Astrocyte (in vitro differentiated cells and primary cell): Measurements from ENCODE around the gene CSNK1G3. TPM values are rescaled to one million over a fixed set of nuclear protein-coding genes. Genes with fewer than 3 reads are reported as not detected.

Experiments used
- DNase-seq: peaks from one replicate; pipeline ENCODE4 v3.0.0-alpha.2; 2010; ENCODE audit warnings: low read depth
- FAIRE-seq: peaks from 2 replicates; lab custom pipeline; 2011; peaks lifted over from hg19 to GRCh38; lab: Jason Lieb, UNC
- H2AFZ ChIP-seq: 2 replicates; pipeline ENCODE4 v1.6.0; 2012; ENCODE audit warnings: low read depth, low read length, inconsistent platforms
- H3K27ac ChIP-seq: 2 replicates; pipeline ENCODE4 v1.5.1; 2011; ENCODE audit warnings: low read depth, low read length, inconsistent platforms
- H3K27me3 ChIP-seq: 2 replicates; pipeline ENCODE4 v1.6.0; 2011; ENCODE audit warnings: low read length, inconsistent platforms; ENCODE audit not compliant: insufficient read depth
- H3K36me3 ChIP-seq: 2 replicates; pipeline ENCODE4 v1.5.1; 2011; ENCODE audit warnings: low read length, inconsistent platforms; ENCODE audit not compliant: insufficient read depth
- H3K4me1 ChIP-seq: 2 replicates; pipeline ENCODE4 v1.5.1; 2011; ENCODE audit warnings: low read length, inconsistent platforms; ENCODE audit not compliant: insufficient read depth
- H3K4me2 ChIP-seq: 2 replicates; pipeline ENCODE4 v1.6.0; 2012; ENCODE audit warnings: low read length, inconsistent platforms
- H3K4me3 ChIP-seq: 2 replicates; pipeline ENCODE4 v1.5.1; 2011; ENCODE audit warnings: low read depth, mild to moderate bottlenecking, low read length, inconsistent platforms; ENCODE audit not compliant: insufficient read depth
- H3K79me2 ChIP-seq: 2 replicates; pipeline ENCODE4 v1.6.0; 2012; ENCODE audit warnings: mild to moderate bottlenecking, low read length, inconsistent platforms; ENCODE audit not compliant: insufficient read depth
- H3K9ac ChIP-seq: 2 replicates; pipeline ENCODE4 v1.6.0; 2012; ENCODE audit warnings: mild to moderate bottlenecking, low read length, inconsistent platforms
- H3K9me3 ChIP-seq: 2 replicates; pipeline ENCODE4 v1.5.1; 2012; ENCODE audit warnings: low read depth, mild to moderate bottlenecking, low read length, inconsistent platforms; ENCODE audit not compliant: insufficient read depth
- H4K20me1 ChIP-seq: 2 replicates; pipeline ENCODE4 v1.6.0; 2012; ENCODE audit warnings: low read length, inconsistent platforms; ENCODE audit not compliant: insufficient read depth
- H3K27ac Mint-ChIP-seq: one replicate; pipeline ENCODE4 v1.8.0; 2021; ENCODE audit warnings: mild to moderate bottlenecking, mixed read lengths; ENCODE audit not compliant: unreplicated experiment
- H3K27me3 Mint-ChIP-seq: one replicate; pipeline ENCODE4 v1.8.0; 2021; ENCODE audit warnings: low read depth, mixed read lengths; ENCODE audit not compliant: unreplicated experiment
- H3K36me3 Mint-ChIP-seq: one replicate; pipeline ENCODE4 v1.8.0; 2021; ENCODE audit warnings: low read depth, mixed read lengths; ENCODE audit not compliant: unreplicated experiment
- H3K4me1 Mint-ChIP-seq: one replicate; pipeline ENCODE4 v1.8.0; 2021; ENCODE audit warnings: low read depth, mixed read lengths; ENCODE audit not compliant: unreplicated experiment
- H3K4me3 Mint-ChIP-seq: one replicate; pipeline ENCODE4 v1.8.0; 2021; ENCODE audit warnings: mild to moderate bottlenecking, moderate library complexity, mixed read lengths; ENCODE audit not compliant: unreplicated experiment
- H3K9me3 Mint-ChIP-seq: one replicate; pipeline ENCODE4 v1.8.0; 2021; ENCODE audit warnings: mild to moderate bottlenecking, mixed read lengths; ENCODE audit not compliant: unreplicated experiment
- EZH2 ChIP-seq: IDR thresholded peaks from 2 replicates; pipeline ENCODE4 v1.6.1; 2012; ENCODE audit warnings: mild to moderate bottlenecking, low read length, inconsistent platforms; ENCODE audit not compliant: insufficient read depth
- total RNA-seq: library from RNA; stranded (reverse); gene quantifications from 2 replicates; pipeline ENCODE4 v1.2.1, GENCODE V29; 2021
- TF ChIP-seq, protein P1 (sequence below): IDR thresholded peaks from 2 replicates; pipeline ENCODE4 v1.5.1; 2011; ENCODE audit warnings: low read depth, mild to moderate bottlenecking, inconsistent platforms, low read length, moderate library complexity; ENCODE audit not compliant: insufficient read depth

CSNK1G3 gene
- total RNA-seq, 1 donor from 2014 or later, result 59.4 TPM

DNA sequence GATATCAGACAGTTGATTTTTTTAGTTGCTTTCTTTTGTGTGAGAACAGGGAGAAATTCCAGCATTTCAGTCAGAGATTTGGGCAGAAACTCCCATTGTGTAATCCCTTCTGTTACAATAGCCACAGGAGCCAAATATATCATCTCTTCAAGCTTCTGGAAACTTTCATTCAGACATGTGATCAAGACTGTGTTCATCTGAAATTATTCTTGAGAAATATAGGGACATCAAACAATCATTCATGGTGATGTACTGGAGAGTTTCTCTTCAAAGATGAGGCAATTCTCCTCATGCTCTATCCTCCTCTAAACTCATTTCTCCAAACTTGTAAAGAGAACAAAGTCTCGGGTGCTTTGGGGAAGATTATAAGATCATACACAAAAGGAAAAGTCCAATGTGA is 35.2 kb upstream of the CSNK1G3 start:
- Histone ChIP-seq H3K27ac (no peak overlapping the region), H3K9me3 (no peaks in the 10 kb centered on the region), H3K36me3 (no peaks in the 10 kb centered on the region), H3K4me3 (no peak overlapping the region), H3K4me2 (no peak overlapping the region), H3K4me1 (no peaks in the 10 kb centered on the region), H2AFZ (no peak overlapping the region), H3K79me2 (no peaks in the 10 kb centered on the region), H3K27me3 (no peaks in the 10 kb centered on the region), H4K20me1 (no peaks in the 10 kb centered on the region), H3K9ac (no peak overlapping the region)
- FAIRE-seq (no peak), DNase-seq (no peak)
- H3K4me3 Mint-ChIP-seq, result no peak overlapping the region
- H3K4me1 Mint-ChIP-seq, result no peaks in the 10 kb centered on the region
- H3K27ac Mint-ChIP-seq, result no peak overlapping the region
- peaks cover 5% of the 10 kb centered on the region for H3K27me3 Mint-ChIP-seq
- TF ChIP-seq, protein P1, sequence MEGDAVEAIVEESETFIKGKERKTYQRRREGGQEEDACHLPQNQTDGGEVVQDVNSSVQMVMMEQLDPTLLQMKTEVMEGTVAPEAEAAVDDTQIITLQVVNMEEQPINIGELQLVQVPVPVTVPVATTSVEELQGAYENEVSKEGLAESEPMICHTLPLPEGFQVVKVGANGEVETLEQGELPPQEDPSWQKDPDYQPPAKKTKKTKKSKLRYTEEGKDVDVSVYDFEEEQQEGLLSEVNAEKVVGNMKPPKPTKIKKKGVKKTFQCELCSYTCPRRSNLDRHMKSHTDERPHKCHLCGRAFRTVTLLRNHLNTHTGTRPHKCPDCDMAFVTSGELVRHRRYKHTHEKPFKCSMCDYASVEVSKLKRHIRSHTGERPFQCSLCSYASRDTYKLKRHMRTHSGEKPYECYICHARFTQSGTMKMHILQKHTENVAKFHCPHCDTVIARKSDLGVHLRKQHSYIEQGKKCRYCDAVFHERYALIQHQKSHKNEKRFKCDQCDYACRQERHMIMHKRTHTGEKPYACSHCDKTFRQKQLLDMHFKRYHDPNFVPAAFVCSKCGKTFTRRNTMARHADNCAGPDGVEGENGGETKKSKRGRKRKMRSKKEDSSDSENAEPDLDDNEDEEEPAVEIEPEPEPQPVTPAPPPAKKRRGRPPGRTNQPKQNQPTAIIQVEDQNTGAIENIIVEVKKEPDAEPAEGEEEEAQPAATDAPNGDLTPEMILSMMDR, result no peak
- no peak for TF ChIP-seq EZH2
- H3K9me3 Mint-ChIP-seq, result no peaks in the 10 kb centered on the region
- no peaks in the 10 kb centered on the region for H3K36me3 Mint-ChIP-seq

DNA sequence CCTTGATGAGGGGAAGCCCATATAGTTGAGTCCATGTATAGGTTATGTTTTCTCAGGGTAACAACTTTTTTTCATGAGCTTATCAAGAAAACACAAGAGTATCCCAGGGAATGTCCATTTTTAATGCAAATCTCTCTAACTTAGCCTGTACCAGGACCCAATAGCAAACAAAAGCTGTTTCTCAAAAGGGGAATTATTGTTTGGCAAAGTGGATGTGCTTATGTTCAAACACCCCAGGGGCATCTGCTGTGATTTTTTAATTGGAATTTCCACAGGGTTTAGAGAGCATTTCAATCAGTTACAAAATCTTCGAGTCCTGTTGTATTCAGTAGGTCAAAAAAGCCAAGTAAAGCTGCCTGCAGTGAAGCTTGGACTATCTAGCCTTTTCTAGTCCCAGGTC is 33.4 kb upstream of the CSNK1G3 start:
- Histone ChIP-seq H3K27ac (no peak overlapping the region), H3K4me1 (no peaks in the 10 kb centered on the region), H2AFZ (no peak overlapping the region), H3K4me3 (no peak overlapping the region), H3K27me3 (no peaks in the 10 kb centered on the region), H4K20me1 (no peaks in the 10 kb centered on the region), H3K9me3 (no peaks in the 10 kb centered on the region), H3K9ac (no peak overlapping the region), H3K79me2 (no peaks in the 10 kb centered on the region), H3K36me3 (no peaks in the 10 kb centered on the region), H3K4me2 (no peak overlapping the region)
- H3K4me1 Mint-ChIP-seq, result no peaks in the 10 kb centered on the region
- H3K4me3 Mint-ChIP-seq, result no peak overlapping the region
- peaks cover 5% of the 10 kb centered on the region for H3K27me3 Mint-ChIP-seq
- no peak overlapping the region for H3K27ac Mint-ChIP-seq
- no peaks in the 10 kb centered on the region for H3K36me3 Mint-ChIP-seq
- TF ChIP-seq, protein P1, result no peak
- TF ChIP-seq EZH2, result no peak
- no peaks in the 10 kb centered on the region for H3K9me3 Mint-ChIP-seq
- DNase-seq (no peak), FAIRE-seq (no peak)

DNA sequence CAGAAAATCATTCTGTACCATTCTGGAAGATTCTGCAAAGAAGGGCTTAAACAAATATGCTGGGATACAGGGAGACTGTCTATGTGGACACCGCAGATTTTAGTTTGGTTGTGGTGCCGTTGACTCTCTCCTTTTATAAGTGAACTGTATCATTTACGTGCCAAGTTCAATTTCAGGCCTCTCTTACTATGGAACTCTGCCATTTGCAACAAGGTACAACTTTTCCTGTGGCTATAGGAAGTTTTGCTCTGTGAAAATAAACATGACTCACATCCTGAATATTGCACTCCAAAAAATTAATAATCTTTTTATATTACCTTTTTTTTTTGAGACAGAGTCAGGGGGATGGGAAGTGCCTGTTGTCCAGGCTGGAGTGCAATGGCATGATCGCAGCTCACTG is 29.7 kb upstream of the CSNK1G3 start:
- H4K20me1 ChIP-seq, result no peaks in the 10 kb centered on the region
- no peaks in the 10 kb centered on the region for H3K9me3 ChIP-seq
- no peaks in the 10 kb centered on the region for H3K27me3 ChIP-seq
- TF ChIP-seq, protein P1, result no peak
- no peak for TF ChIP-seq EZH2
- no peak overlapping the region for H3K4me3 ChIP-seq
- H3K4me2 ChIP-seq, result no peak overlapping the region
- no peak overlapping the region for H3K9ac ChIP-seq
- H3K27ac Mint-ChIP-seq, result no peak overlapping the region
- no peak for DNase-seq
- H3K9me3 Mint-ChIP-seq, result no peaks in the 10 kb centered on the region
- peaks cover 10% of the 10 kb centered on the region for H3K4me1 Mint-ChIP-seq
- H3K79me2 ChIP-seq, result no peaks in the 10 kb centered on the region
- H3K27me3 Mint-ChIP-seq, result peaks cover 2% of the 10 kb centered on the region
- no peak for FAIRE-seq
- no peak overlapping the region for H2AFZ ChIP-seq
- H3K4me3 Mint-ChIP-seq, result no peak overlapping the region
- H3K4me1 ChIP-seq, result no peaks in the 10 kb centered on the region
- H3K27ac ChIP-seq, result no peak overlapping the region
- H3K36me3 ChIP-seq, result no peaks in the 10 kb centered on the region
- no peaks in the 10 kb centered on the region for H3K36me3 Mint-ChIP-seq
